ENCODE data around the gene MGAT4A. TPM values are rescaled to one million over a fixed set of nuclear protein-coding genes. Genes with fewer than 3 reads are reported as not detected.
A peak's percentile ranks its signal among the peaks of the same experiment; 100 is the strongest.

MGAT4A gene
- total RNA-seq, 1 donor from 2014 or later, result 3.2 TPM

DNA sequence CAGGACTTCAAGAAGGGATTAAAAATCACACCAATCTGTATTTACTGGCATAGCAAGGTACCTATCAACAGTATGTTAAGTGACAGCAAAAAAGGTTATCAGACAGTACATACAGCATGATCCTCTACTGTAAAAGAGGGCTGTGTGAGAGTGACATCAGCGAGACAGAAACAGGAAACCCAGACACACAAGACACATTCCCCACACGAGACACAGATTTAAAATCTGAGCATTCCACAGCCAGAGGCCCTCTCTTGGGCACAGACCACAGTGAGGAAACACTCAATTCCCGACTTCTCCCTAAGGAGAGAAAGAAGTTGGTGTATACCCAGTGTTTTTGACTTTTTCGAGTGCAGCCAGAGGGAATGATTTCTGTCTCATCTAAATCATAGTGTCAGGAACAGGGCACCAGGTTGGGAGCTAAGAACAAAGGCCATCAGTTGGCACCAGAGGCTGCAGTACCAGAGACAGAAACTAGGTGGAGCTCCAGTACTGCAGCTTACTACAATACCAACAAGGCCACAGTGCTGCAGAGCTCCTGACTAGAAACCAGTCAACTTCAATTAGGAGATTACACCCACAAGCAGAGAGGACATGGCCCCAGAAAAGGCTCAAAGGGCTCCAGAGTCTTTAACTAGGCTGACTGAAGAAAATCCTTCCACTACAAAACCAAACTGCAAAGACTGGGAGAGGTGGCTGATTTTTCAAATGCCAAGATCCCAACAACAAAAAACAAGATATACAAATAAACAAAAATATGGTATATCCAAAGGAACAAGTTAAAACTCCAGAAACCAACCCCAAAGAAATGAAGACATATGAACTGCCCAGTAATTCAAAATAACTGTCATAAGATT lies 81.6 kb downstream of the MGAT4A start:
- Histone ChIP-seq H3K36me3 (ENCODE audit: control insufficient read depth, insufficient read depth, low read length) (no peaks in the 10 kb centered on the region), H3K27me3 (ENCODE audit: control insufficient read depth, insufficient read depth, low read length) (no peaks in the 10 kb centered on the region), H3K4me3 (ENCODE audit: low read depth, low read length) (no peak overlapping the region)
- TF ChIP-seq, protein P1, sequence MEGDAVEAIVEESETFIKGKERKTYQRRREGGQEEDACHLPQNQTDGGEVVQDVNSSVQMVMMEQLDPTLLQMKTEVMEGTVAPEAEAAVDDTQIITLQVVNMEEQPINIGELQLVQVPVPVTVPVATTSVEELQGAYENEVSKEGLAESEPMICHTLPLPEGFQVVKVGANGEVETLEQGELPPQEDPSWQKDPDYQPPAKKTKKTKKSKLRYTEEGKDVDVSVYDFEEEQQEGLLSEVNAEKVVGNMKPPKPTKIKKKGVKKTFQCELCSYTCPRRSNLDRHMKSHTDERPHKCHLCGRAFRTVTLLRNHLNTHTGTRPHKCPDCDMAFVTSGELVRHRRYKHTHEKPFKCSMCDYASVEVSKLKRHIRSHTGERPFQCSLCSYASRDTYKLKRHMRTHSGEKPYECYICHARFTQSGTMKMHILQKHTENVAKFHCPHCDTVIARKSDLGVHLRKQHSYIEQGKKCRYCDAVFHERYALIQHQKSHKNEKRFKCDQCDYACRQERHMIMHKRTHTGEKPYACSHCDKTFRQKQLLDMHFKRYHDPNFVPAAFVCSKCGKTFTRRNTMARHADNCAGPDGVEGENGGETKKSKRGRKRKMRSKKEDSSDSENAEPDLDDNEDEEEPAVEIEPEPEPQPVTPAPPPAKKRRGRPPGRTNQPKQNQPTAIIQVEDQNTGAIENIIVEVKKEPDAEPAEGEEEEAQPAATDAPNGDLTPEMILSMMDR (IDR thresholded peaks at IDR 0.05; ENCODE audit: insufficient read depth, low read length, poor library complexity, severe bottlenecking), result peak; percentile 99
- peak; percentile 38 for DNase-seq (ENCODE audit: low read depth)

DNA sequence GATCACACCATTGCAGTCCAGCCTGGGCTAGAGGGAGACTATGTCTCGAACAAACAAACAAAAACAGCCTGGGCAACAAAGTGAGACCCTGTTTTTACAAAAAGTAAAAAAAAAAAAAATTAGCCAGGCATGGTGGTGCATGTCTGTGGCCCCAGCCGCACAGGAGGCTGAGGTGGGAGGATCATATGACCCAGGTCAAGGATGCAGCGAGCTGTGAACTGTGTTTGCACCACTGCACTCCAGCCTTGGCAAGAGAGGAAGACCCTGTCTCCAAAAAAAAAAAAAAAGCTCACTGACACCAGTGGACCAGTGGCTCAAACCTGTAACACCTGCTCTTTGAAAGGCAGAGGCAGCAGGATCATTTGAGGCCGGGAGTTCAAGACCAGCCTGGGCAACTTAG lies 82.5 kb downstream of the MGAT4A start:
- Histone ChIP-seq H3K4me3 (ENCODE audit: low read depth, low read length) (no peak overlapping the region), H3K27me3 (ENCODE audit: control insufficient read depth, insufficient read depth, low read length) (no peaks in the 10 kb centered on the region), H3K36me3 (ENCODE audit: control insufficient read depth, insufficient read depth, low read length) (no peaks in the 10 kb centered on the region)
- no peak for DNase-seq (ENCODE audit: low read depth)
- TF ChIP-seq, protein P1 (IDR thresholded peaks at IDR 0.05; ENCODE audit: insufficient read depth, low read length, poor library complexity, severe bottlenecking), result no peak

DNA sequence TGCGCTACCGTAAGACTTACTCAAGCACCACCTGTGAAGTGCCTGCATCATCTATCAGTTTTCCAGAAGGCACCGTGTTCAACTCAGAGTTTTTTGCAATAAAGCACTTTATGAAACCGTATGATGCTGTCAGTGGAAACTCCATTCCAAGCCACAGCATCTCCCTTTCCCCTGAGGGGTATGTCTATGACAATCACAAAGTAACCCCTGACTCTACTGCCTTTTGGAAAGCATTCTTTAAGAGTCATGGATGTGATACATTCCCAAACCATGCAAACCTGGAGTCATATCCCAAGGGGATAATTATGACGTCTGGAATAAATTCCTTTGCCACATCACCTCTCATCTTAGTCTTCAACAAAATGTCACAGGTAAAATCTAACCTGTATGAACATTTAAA lies 83.3 kb downstream of the MGAT4A start:
- DNase-seq (ENCODE audit: low read depth), result no peak
- H3K36me3 ChIP-seq (ENCODE audit: control insufficient read depth, insufficient read depth, low read length), result no peaks in the 10 kb centered on the region
- H3K27me3 ChIP-seq (ENCODE audit: control insufficient read depth, insufficient read depth, low read length), result no peaks in the 10 kb centered on the region
- no peak overlapping the region for H3K4me3 ChIP-seq (ENCODE audit: low read depth, low read length)
- TF ChIP-seq, protein P1 (IDR thresholded peaks at IDR 0.05; ENCODE audit: insufficient read depth, low read length, poor library complexity, severe bottlenecking), result no peak

DNA sequence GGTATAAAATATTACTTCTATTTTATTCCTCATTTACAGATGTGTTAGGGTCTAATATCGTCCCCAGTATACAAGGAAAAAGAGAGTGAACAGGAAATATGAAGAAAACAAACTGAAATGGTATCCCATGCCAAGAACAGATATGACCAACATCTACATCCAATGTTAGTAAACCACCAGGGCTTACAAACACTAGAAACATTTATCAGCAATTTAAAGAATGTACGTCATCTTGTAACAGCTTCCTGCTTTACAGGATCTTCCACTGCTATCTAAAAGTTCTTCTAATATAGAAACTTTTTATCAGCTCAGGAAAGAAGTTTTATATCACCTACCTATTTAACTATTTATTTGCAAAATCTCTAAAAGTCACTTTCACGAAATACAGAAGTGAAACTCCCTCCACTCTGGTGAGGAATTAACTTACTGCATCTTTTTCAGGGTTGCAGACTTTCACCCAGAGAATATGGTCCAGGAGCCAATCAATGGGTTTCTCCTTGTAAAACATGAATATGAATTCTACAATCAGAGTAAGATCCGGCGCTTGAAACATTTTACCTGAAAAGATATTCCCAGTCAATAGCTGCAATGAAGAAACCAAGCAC lies 87.3 kb downstream of the MGAT4A start:
- H3K27me3 ChIP-seq (ENCODE audit: control insufficient read depth, insufficient read depth, low read length), result no peaks in the 10 kb centered on the region
- H3K36me3 ChIP-seq (ENCODE audit: control insufficient read depth, insufficient read depth, low read length), result no peaks in the 10 kb centered on the region
- DNase-seq (ENCODE audit: low read depth), result no peak
- H3K4me3 ChIP-seq (ENCODE audit: low read depth, low read length), result no peak overlapping the region
- TF ChIP-seq, protein P1 (IDR thresholded peaks at IDR 0.05; ENCODE audit: insufficient read depth, low read length, poor library complexity, severe bottlenecking), result no peak

DNA sequence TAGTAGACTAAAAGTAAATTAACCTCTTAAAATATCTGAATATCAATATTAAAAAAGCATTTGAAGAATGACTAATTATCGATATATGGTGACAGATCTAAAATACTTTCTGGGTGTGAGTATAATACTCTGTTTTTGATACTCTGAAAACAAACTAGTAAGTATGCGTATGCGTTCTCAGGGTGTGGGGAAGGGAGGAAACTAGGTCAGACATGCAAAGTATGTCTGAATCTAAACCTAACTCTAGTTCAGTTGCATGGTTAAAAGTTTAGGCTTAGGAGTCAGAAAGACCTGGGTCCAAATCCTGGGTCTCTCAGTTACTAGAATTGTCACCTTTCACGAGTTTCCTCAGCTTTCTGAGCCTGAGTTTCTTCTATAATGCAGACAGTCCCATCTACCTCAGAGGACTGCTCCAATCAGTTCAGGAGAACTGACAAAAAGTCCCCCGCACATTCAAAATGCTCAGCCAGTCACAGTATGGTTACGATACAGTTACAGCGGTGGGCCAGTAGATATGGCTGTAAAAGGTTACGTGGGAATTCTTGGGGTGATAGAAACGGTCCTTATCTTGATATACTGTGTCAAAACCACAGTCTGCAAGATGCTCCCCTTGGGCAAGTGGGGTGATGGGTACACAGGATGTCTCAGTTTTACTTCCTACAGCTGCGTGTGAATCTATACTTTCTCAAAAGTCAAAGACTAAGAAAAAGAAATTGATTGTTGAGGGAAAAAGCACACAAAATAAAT lies 93.4 kb downstream of the MGAT4A start:
- Histone ChIP-seq H3K36me3 (ENCODE audit: control insufficient read depth, insufficient read depth, low read length) (no peaks in the 10 kb centered on the region), H3K27me3 (ENCODE audit: control insufficient read depth, insufficient read depth, low read length) (no peaks in the 10 kb centered on the region), H3K4me3 (ENCODE audit: low read depth, low read length) (no peak overlapping the region)
- DNase-seq (ENCODE audit: low read depth), result no peak
- TF ChIP-seq, protein P1 (IDR thresholded peaks at IDR 0.05; ENCODE audit: insufficient read depth, low read length, poor library complexity, severe bottlenecking), result no peak
